GM18511 (cell line): ENCODE data around the gene IL15.
A peak's percentile ranks its signal among the peaks of the same experiment; 100 is the strongest.

Experiments
- ATAC-seq: cut with Tn5 transposase; IDR thresholded peaks from one replicate; pipeline ENCODE4 v1.9.1; 2021; ENCODE audit warnings: mild to moderate bottlenecking, moderate library complexity; ENCODE audit not compliant: unreplicated experiment

Gene IL15

DNA sequence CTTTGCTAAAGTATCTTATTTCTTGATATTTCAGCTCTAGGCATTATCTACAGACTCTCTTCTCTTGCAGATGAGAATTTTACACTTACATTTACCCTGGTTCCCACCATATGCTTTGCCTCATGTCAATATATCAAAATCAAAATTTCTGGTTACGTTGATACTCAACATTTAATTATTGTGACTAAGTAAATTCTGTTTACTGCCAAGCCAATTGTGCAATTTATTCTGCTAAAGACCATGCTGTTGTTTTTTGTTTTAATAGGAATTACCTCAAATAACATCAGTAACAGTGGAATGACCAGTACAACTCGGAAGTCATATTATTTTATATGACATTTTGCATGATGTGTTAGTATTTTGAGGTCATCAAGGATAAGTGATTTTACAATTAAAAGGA lies 125.5 kb downstream of the IL15 start:
- ATAC-seq, result no peak

DNA sequence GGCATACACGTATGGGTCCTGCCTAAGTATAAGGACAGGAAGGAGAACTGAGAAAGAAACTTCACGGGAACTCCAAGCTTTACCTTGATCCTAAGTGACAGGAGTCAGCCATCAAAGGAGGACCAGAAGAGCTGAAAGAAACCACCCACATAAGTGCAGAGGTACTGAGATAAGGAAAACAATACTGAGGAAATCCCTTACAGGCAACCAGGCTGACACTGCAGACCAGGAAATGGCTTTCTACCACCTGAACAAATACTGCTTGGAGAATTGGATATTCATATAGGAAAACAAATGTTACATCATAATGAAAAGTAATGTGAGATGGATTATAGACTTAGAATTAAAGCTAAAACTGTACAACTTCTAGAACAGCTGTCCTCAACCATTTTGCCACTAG lies 127.0 kb downstream of the IL15 start:
- ATAC-seq, result no peak

GRCh38 chr4:141768954-141769353 lies 132.6 kb downstream of the IL15 start:
- no peak for ATAC-seq

GRCh38 chr4:141771889-141772830 lies 135.8 kb downstream of the IL15 start:
- peak; percentile 72 for ATAC-seq

DNA sequence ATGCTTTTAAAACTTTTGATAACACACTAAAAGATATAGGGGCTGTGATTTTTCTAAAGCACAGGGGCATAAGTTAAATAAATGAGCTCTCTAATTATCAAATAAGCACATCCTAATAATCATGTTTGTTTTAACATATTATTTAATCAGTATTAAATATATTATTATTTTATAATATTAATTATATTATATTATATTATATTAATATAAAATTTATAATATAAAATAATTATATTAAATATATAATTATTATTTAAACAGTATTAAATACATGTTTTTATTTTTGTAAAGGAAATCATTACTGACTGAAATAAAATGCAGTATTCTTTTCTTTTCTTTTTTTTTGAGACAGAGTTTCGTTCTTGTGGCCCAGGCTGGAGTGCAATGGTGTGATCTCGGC lies 136.5 kb downstream of the IL15 start:
- ATAC-seq, result no peak

DNA sequence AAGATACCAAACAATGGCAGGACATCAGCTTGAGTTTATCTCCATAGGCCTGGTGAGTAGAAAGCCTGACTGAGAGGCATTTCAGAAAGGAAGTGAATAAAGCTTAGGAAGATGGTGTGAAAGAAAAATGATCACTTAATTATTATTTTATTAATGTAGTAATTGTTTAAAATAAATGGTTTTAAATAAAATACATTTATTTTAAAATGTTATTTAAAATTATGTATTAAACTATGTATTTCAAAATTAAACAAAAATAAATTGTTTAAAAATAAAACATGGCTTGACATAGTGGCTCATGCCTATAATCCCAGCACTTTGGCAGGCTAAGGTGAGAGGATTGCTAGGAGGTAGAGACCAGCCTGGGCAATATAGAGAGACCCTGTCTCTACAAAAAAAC lies 145.8 kb downstream of the IL15 start:
- ATAC-seq, result no peak
